Type B pancreatic cell (in vitro differentiated cells): ENCODE data around the gene SHISAL2A. TPM values are rescaled to one million over a fixed set of nuclear protein-coding genes. Genes with fewer than 3 reads are reported as not detected.

Experiments used
- DNase-seq: peaks from one replicate; pipeline ENCODE4 v3.0.0; 2021; ENCODE audit warnings: mixed read lengths; ENCODE audit not compliant: unreplicated experiment; ENCODE audit errors: extremely low spot score
- H3K27ac Mint-ChIP-seq: 2 replicates; pipeline ENCODE4 v1.8.0; 2021; ENCODE audit warnings: mild to moderate bottlenecking, mixed read lengths
- H3K27me3 Mint-ChIP-seq: 2 replicates; pipeline ENCODE4 v1.8.0; 2021; ENCODE audit warnings: mixed read lengths
- H3K36me3 Mint-ChIP-seq: 2 replicates; pipeline ENCODE4 v1.8.0; 2021; ENCODE audit warnings: mixed read lengths
- H3K4me1 Mint-ChIP-seq: one replicate; pipeline ENCODE4 v1.8.0; 2021; ENCODE audit warnings: mixed read lengths; ENCODE audit not compliant: unreplicated experiment
- H3K4me3 Mint-ChIP-seq: 2 replicates; pipeline ENCODE4 v1.8.0; 2021; ENCODE audit warnings: mild to moderate bottlenecking, mixed read lengths
- H3K9me3 Mint-ChIP-seq: 2 replicates; pipeline ENCODE4 v1.8.0; 2021; ENCODE audit warnings: mixed read lengths
- CTCF ChIP-seq: fragments of 200-600 bp; sonication (generic); conservative IDR thresholded peaks from 2 replicates; pipeline ENCODE4 v1.5.0; 2021; ENCODE audit warnings: antibody characterized with exemption, mild to moderate bottlenecking
- total RNA-seq: library from RNA; stranded (reverse); gene quantifications from 2 replicates; pipeline ENCODE4 v1.2.1, GENCODE V29; 2021; ENCODE audit warnings: low replicate concordance

The SHISAL2A gene
- total RNA-seq, 1 donor from 2014 or later, result not detected

DNA sequence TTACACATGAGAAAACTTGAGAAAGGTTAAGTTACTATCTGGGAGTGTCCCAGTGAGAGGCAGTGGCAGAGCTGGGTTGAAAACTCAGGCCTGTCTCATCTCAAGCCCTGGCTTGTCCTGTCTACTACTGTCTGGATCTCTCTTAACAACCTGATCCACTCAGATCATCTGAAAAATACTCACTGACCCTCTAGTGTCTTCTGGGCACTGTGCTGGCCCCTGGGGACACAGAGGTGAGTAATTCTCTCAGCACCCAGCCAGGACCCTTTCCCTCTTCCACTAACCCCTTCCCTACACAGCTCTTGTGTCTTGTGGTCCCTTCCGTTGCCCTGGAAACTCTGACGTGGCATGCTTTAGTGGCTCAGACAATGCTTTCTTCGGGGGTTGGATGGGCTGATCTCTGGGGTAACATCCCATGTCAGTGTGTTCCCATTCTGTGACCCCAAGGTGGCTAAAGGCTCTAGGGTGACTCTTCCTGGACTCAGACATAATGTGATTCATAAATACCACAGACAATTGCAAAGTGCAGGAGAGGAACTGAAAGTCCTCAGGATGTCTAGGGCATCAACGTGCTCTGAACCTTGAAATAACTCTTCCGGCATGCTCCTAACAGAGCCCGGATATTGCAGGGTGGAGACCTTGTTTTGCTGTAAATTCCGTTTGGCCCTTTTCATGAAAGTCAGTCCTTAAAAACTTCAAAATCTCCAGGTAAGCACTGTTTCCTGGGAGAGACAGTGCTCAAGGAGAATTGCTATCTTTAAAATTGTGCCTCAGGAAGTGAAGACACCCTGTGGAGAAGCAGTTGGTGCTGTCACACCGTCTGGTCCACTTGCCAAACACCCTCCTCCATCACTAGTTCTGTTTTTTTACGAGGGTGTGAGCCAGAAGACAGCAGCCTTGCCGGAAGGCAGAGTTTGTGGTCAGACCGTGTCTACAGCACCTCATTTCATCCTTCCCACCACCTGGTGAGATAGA is 4.0 kb downstream of the SHISAL2A start:
- H3K27ac Mint-ChIP-seq, result no peak overlapping the region
- DNase-seq, result no peak
- H3K4me1 Mint-ChIP-seq, result peaks cover 22% of the 10 kb centered on the region
- no peaks in the 10 kb centered on the region for H3K36me3 Mint-ChIP-seq
- H3K9me3 Mint-ChIP-seq, result peaks cover 13% of the 10 kb centered on the region
- H3K27me3 Mint-ChIP-seq, result peaks cover 33% of the 10 kb centered on the region
- no peak overlapping the region for H3K4me3 Mint-ChIP-seq
- TF ChIP-seq CTCF, result no peak

DNA sequence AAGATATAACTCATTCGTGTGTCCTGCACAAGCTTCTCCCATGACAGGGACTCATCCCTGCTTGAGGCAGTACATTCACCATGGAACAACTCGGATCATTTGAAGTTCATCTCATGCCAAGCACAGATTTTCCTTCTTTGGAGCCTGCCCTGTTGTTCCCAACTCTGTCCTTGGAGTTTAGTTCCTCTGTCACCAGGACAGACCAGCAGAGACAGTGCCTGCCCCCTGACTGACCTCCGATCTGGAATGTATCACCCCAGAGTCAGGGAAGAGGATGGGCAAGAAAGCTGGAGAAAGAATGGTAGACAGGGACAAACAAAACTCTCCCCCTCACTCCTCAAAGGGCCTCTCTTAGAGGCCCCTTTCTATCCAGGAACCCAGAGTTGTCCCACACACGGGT is 5.0 kb downstream of the SHISAL2A start:
- TF ChIP-seq CTCF, result no peak
- H3K9me3 Mint-ChIP-seq, result peaks cover 13% of the 10 kb centered on the region
- H3K27ac Mint-ChIP-seq, result no peak overlapping the region
- no peak overlapping the region for H3K4me3 Mint-ChIP-seq
- peaks cover 22% of the 10 kb centered on the region for H3K4me1 Mint-ChIP-seq
- peaks cover 26% of the 10 kb centered on the region for H3K27me3 Mint-ChIP-seq
- no peak for DNase-seq
- H3K36me3 Mint-ChIP-seq, result no peaks in the 10 kb centered on the region

DNA sequence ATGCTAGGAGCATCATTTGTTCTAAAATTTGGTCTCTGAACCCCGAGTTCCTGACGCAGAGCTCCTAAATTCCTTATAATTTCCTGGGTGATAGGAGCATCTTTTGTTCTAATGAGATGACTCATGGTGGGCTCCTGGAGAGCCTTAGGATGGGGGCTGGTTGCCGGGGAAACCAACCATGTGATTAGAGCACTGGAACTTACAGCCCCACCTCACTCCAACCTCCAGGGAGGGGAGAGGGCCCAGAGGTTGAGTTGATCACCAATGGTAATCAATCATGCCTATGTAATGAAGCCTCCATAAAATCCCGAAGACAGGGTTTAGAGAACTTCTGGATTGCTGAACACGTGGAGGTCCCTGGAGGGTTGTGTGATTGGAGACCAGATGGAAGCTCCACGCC is 7.7 kb downstream of the SHISAL2A start:
- peaks cover 5% of the 10 kb centered on the region for H3K9me3 Mint-ChIP-seq

DNA sequence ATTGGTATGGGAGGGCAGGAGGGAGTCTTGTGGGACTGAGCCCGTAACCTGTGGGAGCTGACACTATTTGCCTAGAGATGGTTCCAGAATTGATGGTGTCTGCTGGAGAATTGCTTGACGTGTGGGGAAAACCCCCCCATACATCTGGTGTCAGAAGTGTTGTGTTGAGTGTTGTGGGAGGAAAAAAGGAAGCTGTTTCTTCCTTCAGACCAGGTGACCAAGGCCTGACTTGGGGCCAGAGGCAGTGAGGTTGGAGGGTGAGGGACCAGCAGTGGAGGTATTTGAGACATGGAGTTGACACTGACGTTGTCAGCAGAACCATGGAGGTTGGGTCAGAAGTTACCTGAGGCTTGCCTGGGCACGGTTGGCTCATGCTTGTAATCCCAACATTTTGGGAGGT is 8.3 kb downstream of the SHISAL2A start:
- Mint-ChIP-seq H3K9me3 (peaks cover 5% of the 10 kb centered on the region), H3K4me3 (no peak overlapping the region), H3K36me3 (no peaks in the 10 kb centered on the region), H3K27me3 (peaks cover 8% of the 10 kb centered on the region), H3K27ac (no peak overlapping the region), H3K4me1 (peaks cover 16% of the 10 kb centered on the region)
- DNase-seq, result no peak
- TF ChIP-seq CTCF, result no peak

More for the DNA sequence above, 7.7 kb downstream of the SHISAL2A start:
- Mint-ChIP-seq H3K4me3 (no peak overlapping the region), H3K36me3 (no peaks in the 10 kb centered on the region), H3K27ac (no peak overlapping the region), H3K27me3 (peaks cover 8% of the 10 kb centered on the region), H3K4me1 (peaks cover 16% of the 10 kb centered on the region)
- DNase-seq, result no peak
- no peak for TF ChIP-seq CTCF

- H3K27ac Mint-ChIP-seq, result no peak overlapping the region
- no peaks in the 10 kb centered on the region for H3K27me3 Mint-ChIP-seq
- TF ChIP-seq CTCF, result no peak
- DNase-seq, result no peak
- no peaks in the 10 kb centered on the region for H3K4me1 Mint-ChIP-seq
- H3K9me3 Mint-ChIP-seq, result no peaks in the 10 kb centered on the region
- no peaks in the 10 kb centered on the region for H3K36me3 Mint-ChIP-seq
- no peak overlapping the region for H3K4me3 Mint-ChIP-seq
Measured at GRCh38 chr1:52645261-52645660, 12.3 kb downstream of the SHISAL2A start.
